Measurements from ENCODE around the gene GFOD2.

Gene GFOD2

DNA sequence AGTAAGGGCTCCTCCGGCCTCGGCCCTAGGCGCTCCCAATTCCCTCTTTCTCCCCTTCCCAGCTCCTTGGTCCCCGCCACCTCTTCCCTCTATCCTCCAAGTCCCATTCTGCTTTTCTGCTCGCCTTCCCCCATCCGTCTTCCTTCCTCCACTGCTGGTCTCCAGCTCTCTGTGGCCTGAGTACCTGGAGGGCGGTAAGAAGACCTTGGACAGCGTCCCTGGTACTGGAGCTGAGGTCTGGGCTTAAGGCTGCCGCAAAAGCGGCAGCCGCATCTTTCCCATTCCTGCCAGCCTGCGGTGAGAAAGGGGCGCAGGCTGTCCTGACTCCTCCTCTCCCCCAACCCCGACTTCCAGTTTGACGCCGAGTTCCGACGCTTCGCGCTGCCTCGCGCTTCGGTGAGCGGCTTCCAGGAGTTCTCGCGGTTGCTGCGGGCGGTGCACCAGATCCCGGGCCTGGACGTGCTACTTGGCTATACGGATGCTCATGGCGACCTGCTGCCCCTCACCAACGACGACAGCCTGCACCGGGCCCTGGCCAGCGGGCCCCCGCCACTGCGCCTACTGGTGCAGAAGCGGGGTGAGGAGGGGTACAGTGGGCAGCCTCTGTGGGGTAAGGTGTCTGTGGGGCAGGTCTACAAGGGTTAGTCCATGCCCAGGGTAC lies 57.9 kb downstream of the GFOD2 start:
- Histone ChIP-seq H3K4me3 (peak overlapping the region; percentile 96), H3K27ac (peak overlapping the region; percentile 90 to 93)
- TF ChIP-seq, protein P1, sequence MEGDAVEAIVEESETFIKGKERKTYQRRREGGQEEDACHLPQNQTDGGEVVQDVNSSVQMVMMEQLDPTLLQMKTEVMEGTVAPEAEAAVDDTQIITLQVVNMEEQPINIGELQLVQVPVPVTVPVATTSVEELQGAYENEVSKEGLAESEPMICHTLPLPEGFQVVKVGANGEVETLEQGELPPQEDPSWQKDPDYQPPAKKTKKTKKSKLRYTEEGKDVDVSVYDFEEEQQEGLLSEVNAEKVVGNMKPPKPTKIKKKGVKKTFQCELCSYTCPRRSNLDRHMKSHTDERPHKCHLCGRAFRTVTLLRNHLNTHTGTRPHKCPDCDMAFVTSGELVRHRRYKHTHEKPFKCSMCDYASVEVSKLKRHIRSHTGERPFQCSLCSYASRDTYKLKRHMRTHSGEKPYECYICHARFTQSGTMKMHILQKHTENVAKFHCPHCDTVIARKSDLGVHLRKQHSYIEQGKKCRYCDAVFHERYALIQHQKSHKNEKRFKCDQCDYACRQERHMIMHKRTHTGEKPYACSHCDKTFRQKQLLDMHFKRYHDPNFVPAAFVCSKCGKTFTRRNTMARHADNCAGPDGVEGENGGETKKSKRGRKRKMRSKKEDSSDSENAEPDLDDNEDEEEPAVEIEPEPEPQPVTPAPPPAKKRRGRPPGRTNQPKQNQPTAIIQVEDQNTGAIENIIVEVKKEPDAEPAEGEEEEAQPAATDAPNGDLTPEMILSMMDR (IDR thresholded peaks at IDR 0.05) = no peak
- no peak for DNase-seq (ENCODE audit: low spot score)

DNA sequence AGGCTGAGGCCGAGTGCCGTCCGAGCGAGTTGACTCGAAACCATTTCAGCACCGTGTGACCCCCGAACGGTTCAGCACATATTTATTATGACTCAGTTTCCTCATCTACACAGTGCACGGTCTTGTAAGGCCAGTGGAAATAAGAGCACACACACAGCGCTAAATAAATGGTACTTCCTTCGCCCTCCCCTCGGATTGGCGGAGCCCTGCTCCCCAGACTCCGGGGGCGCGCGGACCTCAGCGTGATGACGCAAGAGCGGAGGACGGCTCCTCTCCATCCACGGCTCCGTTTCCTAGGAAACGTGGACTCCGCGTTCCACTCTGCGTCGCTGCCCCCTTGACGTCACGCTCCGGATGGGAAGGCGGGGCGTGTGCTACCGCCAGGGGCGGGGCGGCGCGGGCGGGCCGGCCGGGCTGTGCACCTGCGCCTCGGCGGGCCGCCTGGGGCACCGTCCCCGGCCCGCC lies 58.5 kb downstream of the GFOD2 start, which contains the start of gene PARD6A:
Gene PARD6A (plus strand): TSS at position 397 of the 465 bp plus-strand sequence. CDS start 79 bp downstream, outside the sequence.
- Histone ChIP-seq H3K27ac (peak within 1 kb of the TSS; percentile 90 to 93), H3K4me3 (peak within 1 kb of the TSS; percentile 96)
- TF ChIP-seq, protein P1 (IDR thresholded peaks at IDR 0.05) = no peak
- DNase-seq (ENCODE audit: low spot score) = peak; percentile 97

DNA sequence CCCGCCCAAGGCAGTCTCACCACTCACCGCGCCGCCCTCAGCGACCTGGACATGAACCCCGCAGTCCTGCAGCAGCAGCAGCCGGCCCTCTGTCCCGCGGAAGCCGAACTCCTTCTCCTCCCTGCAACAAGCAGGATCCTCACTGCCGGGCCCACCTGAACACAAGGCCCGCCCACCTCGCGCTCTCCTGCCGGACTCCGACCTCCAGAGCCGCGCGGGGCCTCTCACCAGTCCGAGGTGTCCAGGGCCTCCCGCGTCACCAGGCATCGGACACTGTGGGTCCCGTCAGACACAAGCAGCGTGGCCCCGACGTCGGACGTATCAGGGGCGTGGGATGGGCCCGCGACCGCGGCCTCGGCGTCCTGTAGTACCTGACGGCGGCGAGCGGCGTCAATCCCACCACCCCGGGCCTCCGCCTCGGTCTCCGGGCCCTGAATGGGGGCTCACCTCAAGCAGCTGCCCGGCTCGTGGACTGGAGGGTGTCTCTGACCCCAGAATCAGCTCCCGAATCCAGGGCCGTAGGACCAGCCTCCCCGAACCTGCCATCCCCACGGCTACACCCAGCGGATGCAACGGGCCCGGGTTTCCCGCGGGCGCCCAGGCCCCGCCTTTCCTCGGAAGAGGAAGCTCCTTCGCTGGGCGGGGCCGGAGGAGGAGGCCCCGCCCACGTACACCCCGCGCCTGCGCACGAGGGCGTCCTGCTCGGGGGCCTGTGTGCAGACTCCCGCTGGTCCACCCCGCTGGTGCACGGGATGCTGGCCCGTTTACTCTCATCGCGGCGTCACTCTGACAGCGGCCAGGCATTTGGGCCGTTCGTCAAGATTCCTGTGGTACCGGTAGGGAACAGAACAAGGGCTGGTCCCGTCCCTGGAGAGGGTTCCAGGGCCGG lies 59.2 kb downstream of the GFOD2 start, which contains the start of gene ACD:
Gene ACD (minus strand): TSS at position 586 of the 889 bp plus-strand sequence. CDS start 40 bp downstream, at position 546.
- H3K4me3 ChIP-seq = peak within 1 kb of the TSS; percentile 96
- DNase-seq (ENCODE audit: low spot score) = peak; percentile 94
- H3K27ac ChIP-seq = peak within 1 kb of the TSS; percentile 90 to 93
- TF ChIP-seq, protein P1 (IDR thresholded peaks at IDR 0.05) = no peak

DNA sequence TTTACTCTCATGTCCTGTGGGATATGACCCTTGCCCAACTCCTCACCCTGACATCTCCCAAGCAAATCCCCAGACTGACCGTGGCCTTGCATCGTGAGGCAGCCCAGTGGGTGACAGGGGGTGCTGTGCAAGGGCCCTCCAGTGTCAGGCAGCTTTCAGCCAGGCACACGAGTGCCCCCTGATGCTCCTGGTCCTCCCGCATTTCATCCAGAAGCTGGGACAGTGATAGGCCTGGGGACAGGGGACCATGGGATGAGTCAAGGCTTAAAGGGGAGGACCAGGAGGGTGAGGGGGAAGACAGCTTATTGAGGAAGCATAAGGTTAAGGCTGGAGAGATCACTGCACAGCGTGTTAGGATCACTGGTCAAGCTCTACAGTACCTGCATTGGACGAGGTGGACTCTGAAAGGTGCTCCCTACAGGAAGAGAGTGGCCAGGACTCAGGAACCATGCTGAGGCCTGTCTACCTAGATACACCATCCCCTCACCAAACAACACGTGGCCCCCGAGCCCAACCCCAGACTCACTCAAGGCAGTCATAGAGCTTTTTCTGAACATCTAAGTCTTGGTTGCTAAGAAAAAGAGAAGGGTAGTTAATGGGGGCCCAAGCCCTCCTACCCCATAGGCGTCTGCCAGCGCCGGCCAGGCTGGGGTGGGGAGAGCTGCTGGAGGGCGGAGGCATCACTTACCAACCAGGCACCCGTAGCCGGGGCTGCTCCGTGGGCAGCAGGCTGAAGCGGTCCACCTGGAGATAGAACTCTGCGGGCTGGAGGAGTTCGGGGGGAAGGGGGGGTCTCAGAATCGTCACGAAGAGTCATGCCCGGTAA lies 60.1 kb downstream of the GFOD2 start:
- no peak for DNase-seq (ENCODE audit: low spot score)
- peak overlapping the region; percentile 96 for H3K4me3 ChIP-seq
- TF ChIP-seq, protein P1 (IDR thresholded peaks at IDR 0.05) = no peak
- H3K27ac ChIP-seq = no peak overlapping the region

DNA sequence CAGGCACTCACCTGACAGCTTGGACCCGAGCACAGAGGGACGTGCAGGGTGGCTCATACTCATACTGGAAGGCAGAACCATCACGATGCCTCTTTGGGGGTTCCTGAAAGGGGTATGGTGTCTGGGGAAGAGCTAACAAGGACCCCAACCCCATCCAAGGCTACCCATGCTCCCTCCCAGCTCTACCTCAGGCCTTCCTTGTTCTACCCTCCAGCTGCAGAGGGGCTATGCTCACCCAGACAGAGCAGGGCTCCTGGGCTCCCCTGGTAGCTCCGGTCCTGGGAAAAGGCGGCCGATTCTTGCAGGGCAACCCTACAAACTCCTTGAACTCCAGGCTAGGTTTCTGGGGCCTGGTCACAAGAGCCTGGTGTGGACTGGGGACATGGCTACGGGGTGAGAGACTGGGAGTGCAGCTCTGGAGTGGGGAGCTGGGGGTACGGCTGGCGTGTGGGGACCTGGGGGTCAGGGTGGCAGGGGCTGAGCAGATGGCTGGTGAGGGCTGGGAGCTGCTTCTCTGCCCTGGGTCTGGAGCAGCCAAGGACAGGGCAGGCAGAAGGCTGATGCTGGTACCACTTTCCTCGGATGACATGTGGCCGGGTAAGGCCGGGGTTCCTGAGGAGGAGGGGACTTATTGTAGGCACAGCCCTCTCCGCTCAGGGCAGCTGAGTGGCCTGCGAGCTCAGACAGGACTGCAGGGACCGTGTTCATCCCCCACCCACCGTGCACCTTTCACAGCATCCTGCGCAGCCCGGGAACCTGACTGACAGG lies 61.2 kb downstream of the GFOD2 start:
- TF ChIP-seq, protein P1 (IDR thresholded peaks at IDR 0.05) = no peak
- H3K27ac ChIP-seq = no peak overlapping the region
- no peak overlapping the region for H3K4me3 ChIP-seq
- no peak for DNase-seq (ENCODE audit: low spot score)
